Measurements from ENCODE around the gene ZFR. TPM values are rescaled to one million over a fixed set of nuclear protein-coding genes. Genes with fewer than 3 reads are reported as not detected.

Gene ZFR
- total RNA-seq, 2 experiments from 2014 or later = 58.8 to 61.0 TPM

- Mint-ChIP-seq H3K4me1 (ENCODE audit: low read depth) (peaks cover 7% of the 10 kb centered on the region), H3K27ac (no peak overlapping the region), H3K36me3 (ENCODE audit: low read depth) (no peaks in the 10 kb centered on the region), H3K9me3 (no peaks in the 10 kb centered on the region), H3K4me3 (no peak overlapping the region), H3K27me3 (no peaks in the 10 kb centered on the region)
- TF ChIP-seq CTCF (IDR thresholded peaks at IDR 0.05) = no peak
- Histone ChIP-seq H3K36me3 (ENCODE audit: insufficient read depth, low read length) (no peaks in the 10 kb centered on the region), H3K4me1 (ENCODE audit: insufficient read depth, low read length) (no peaks in the 10 kb centered on the region), H3K4me3 (ENCODE audit: low read length) (no peak overlapping the region), H3K9me3 (ENCODE audit: control insufficient read depth in 1 of 2, insufficient read depth in 1 of 2, low read length in 2 of 2) (peaks cover 0 to 7% of the 10 kb centered on the region in 2 experiments), H3K27ac (ENCODE audit: low read depth in 1 of 2, low read length in 2 of 2) (no peak overlapping the region), H3K27me3 (ENCODE audit: control insufficient read depth in 1 of 2, insufficient read depth in 2 of 2, low read length in 2 of 2) (no peaks in the 10 kb centered on the region)
- ATAC-seq (ENCODE audit: poor library complexity) (no peak), DNase-seq (no peak)
- intact Hi-C loops (cut with DNase I, micrococcal nuclease) = no loop called here
- ChIA-PET CTCF (no interaction called here), POLR2A (no interaction called here)
Measured at GRCh38 chr5:32461441-32462120, 17.0 kb upstream of the ZFR start.

GRCh38 chr5:32460702-32461101 is 16.2 kb upstream of the ZFR start:
- ATAC-seq (ENCODE audit: poor library complexity) (no peak), DNase-seq (no peak)
- no peaks in the 10 kb centered on the region for H3K27me3 Mint-ChIP-seq
- POLR2A ChIA-PET = no interaction called here
- no peaks in the 10 kb centered on the region for H3K9me3 Mint-ChIP-seq
- Histone ChIP-seq H3K4me1 (ENCODE audit: insufficient read depth, low read length) (no peaks in the 10 kb centered on the region), H3K9me3 (ENCODE audit: control insufficient read depth in 1 of 2, insufficient read depth in 1 of 2, low read length in 2 of 2) (peaks cover 0 to 7% of the 10 kb centered on the region in 2 experiments), H3K36me3 (ENCODE audit: insufficient read depth, low read length) (no peaks in the 10 kb centered on the region), H3K27ac (ENCODE audit: low read depth in 1 of 2, low read length in 2 of 2) (no peak overlapping the region), H3K4me3 (ENCODE audit: low read length) (no peak overlapping the region), H3K27me3 (ENCODE audit: control insufficient read depth in 1 of 2, insufficient read depth in 2 of 2, low read length in 2 of 2) (no peaks in the 10 kb centered on the region)
- peaks cover 7% of the 10 kb centered on the region for H3K4me1 Mint-ChIP-seq (ENCODE audit: low read depth)
- intact Hi-C loops (cut with DNase I, micrococcal nuclease) = no loop called here
- H3K4me3 Mint-ChIP-seq = no peak overlapping the region
- no peak for TF ChIP-seq CTCF (IDR thresholded peaks at IDR 0.05)
- H3K27ac Mint-ChIP-seq = no peak overlapping the region
- CTCF ChIA-PET = no interaction called here
- H3K36me3 Mint-ChIP-seq (ENCODE audit: low read depth) = no peaks in the 10 kb centered on the region

- Histone ChIP-seq H3K4me3 (ENCODE audit: low read length) (no peak overlapping the region), H3K36me3 (ENCODE audit: insufficient read depth, low read length) (no peaks in the 10 kb centered on the region), H3K27ac (ENCODE audit: low read depth in 1 of 2, low read length in 2 of 2) (no peak overlapping the region), H3K27me3 (ENCODE audit: control insufficient read depth in 1 of 2, insufficient read depth in 2 of 2, low read length in 2 of 2) (no peaks in the 10 kb centered on the region), H3K9me3 (ENCODE audit: control insufficient read depth in 1 of 2, insufficient read depth in 1 of 2, low read length in 2 of 2) (peaks cover 0 to 7% of the 10 kb centered on the region in 2 experiments), H3K4me1 (ENCODE audit: insufficient read depth, low read length) (no peaks in the 10 kb centered on the region)
- no peaks in the 10 kb centered on the region for H3K36me3 Mint-ChIP-seq (ENCODE audit: low read depth)
- POLR2A ChIA-PET = no interaction called here
- H3K27me3 Mint-ChIP-seq = no peaks in the 10 kb centered on the region
- DNase-seq = no peak
- peaks cover 7% of the 10 kb centered on the region for H3K4me1 Mint-ChIP-seq (ENCODE audit: low read depth)
- H3K4me3 Mint-ChIP-seq = no peak overlapping the region
- CTCF ChIA-PET = no interaction called here
- no peak for ATAC-seq (ENCODE audit: poor library complexity)
- H3K9me3 Mint-ChIP-seq = no peaks in the 10 kb centered on the region
- H3K27ac Mint-ChIP-seq = no peak overlapping the region
- TF ChIP-seq CTCF (IDR thresholded peaks at IDR 0.05) = no peak
- intact Hi-C loops (cut with DNase I, micrococcal nuclease) = no loop called here
Measured at GRCh38 chr5:32458880-32459495, 14.4 kb upstream of the ZFR start.

Data from CD4-positive, alpha-beta T cell (primary cell).